Stomach smooth muscle (tissue), 2 donors: ENCODE results near the gene CPLX4.

Experiments used
- H3K27ac ChIP-seq: one replicate; pipeline ENCODE4 v1.7.0; 2013; ENCODE audit warnings: mild to moderate bottlenecking, low read length, inconsistent platforms
- H3K27me3 ChIP-seq, 2 donors: one replicate each; pipeline ENCODE4 v1.7.0; 2013; ENCODE audit warnings: low read length in 2 of 2; ENCODE audit not compliant: insufficient read depth in 2 of 2, control insufficient read depth in 1 of 2
- H3K36me3 ChIP-seq, 2 donors: one replicate each; pipeline ENCODE4 v1.7.0; 2013; ENCODE audit warnings: low read length in 2 of 2; ENCODE audit not compliant: control insufficient read depth in 2 of 2, insufficient read depth in 2 of 2
- H3K4me1 ChIP-seq: one replicate; pipeline ENCODE4 v1.7.0; 2013; ENCODE audit warnings: low read length; ENCODE audit not compliant: control insufficient read depth, insufficient read depth
- H3K4me3 ChIP-seq, 2 donors: one replicate each; pipeline ENCODE4 v1.7.0; 2013; ENCODE audit warnings: low read length in 2 of 2
- H3K9ac ChIP-seq, 2 donors: one replicate each; pipeline ENCODE4 v1.7.0; 2013; ENCODE audit warnings: low read length in 2 of 2, mild to moderate bottlenecking in 1 of 2
- H3K9me3 ChIP-seq, 2 donors: one replicate each; pipeline ENCODE4 v1.7.0; 2013; ENCODE audit warnings: low read length in 2 of 2; ENCODE audit not compliant: control insufficient read depth in 2 of 2
- donor health status: healthy.
- donor health status: Pancreatic carcinoma.

CPLX4 gene

DNA sequence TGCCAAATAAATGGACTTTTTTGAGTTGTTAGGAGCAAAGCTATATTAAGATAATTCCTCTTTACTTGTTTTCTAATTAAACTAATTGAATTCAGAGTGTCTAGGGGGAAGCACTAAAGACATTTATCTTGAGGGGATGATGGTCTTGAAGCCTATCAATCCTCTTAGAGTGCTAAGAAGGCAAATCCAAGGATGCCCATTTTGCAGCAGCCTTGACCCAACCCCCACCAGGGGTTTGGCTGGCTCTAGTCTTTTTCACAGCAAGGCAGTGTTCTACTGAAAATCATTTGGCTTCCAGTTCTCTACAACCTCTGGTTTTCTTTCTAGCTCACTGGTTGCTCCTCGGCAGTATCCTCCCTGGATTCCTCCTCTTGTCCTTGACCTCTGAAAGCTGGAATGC, 38.7 kb downstream of the CPLX4 start:
- no peaks in the 10 kb centered on the region for H3K36me3 ChIP-seq
- H3K9me3 ChIP-seq: no peaks in the 10 kb centered on the region
- H3K4me1 ChIP-seq: no peaks in the 10 kb centered on the region
- H3K9ac ChIP-seq: no peak overlapping the region
- no peak overlapping the region for H3K4me3 ChIP-seq
- H3K27me3 ChIP-seq: peaks cover 19 to 20% of the 10 kb centered on the region in 2 donors
- H3K27ac ChIP-seq: no peak overlapping the region

DNA sequence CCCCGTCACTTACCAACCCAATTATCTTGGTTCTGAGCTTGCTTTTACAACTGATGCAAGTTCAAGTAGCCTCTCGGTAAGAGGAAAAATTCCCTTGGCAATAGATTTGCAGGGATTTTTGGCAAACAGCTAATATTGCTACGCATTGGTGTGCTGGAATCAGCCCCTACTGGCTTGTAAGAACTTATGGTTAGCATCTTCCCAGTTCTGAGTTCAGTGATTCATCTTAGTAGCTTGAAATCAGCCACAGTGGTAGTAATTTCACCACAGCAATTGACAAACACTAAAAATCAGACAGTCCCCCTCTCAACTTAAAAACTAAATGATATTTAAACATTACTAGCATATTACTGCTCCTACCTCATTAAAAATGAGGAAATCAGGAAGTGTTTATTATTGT, 39.3 kb downstream of the CPLX4 start:
- no peaks in the 10 kb centered on the region for H3K36me3 ChIP-seq
- no peaks in the 10 kb centered on the region for H3K4me1 ChIP-seq
- H3K9me3 ChIP-seq: no peaks in the 10 kb centered on the region
- no peak overlapping the region for H3K4me3 ChIP-seq
- no peak overlapping the region for H3K27ac ChIP-seq
- peaks cover 22 to 26% of the 10 kb centered on the region in 2 donors for H3K27me3 ChIP-seq
- no peak overlapping the region for H3K9ac ChIP-seq

DNA sequence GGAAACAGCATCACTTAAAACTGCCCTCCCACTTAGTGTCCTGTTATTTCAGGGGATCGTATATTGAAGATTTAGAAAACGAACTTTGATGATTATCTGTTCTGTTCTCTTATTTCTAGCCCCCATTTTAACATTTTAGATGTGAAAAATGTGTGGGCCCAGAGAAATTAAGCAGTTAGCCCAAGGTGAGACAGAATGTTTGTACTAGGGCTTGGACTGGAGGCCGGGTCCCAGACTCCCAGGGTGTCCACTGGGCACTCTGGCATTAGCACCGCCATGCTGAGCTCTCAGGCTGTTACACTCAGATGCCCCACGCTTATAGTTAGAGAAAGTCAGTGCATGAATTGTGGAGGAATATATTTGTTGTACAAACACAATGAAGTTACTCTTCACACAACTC, 39.7 kb downstream of the CPLX4 start:
- Histone ChIP-seq H3K36me3 (no peaks in the 10 kb centered on the region), H3K4me1 (no peaks in the 10 kb centered on the region), H3K27ac (no peak overlapping the region), H3K27me3 (peaks cover 26 to 30% of the 10 kb centered on the region in 2 donors), H3K9ac (no peak overlapping the region), H3K4me3 (no peak overlapping the region), H3K9me3 (no peaks in the 10 kb centered on the region)

DNA sequence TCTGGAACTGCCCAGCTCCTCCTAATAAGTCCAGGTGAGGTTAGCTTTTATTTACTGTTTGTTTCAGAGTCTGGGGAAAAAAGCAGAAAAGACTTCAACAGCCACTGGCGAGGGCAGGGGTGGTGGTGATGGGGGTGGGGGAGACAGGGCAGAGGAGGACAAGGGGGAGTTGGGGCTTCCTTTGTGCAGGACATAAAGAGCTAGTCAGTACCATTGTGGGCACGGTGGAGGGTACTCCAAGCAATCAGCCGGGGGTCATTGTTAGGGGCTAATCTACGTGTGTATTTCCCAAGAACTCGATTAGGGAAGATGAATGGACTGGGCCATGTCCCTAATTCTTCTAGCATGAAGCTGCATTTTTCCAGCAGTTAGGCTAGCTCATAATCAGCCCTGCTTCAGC, 42.4 kb downstream of the CPLX4 start:
- no peak overlapping the region for H3K4me3 ChIP-seq
- H3K27ac ChIP-seq: no peak overlapping the region
- no peaks in the 10 kb centered on the region for H3K36me3 ChIP-seq
- H3K27me3 ChIP-seq: peaks cover 45 to 54% of the 10 kb centered on the region in 2 donors
- peaks cover 6% of the 10 kb centered on the region for H3K4me1 ChIP-seq
- no peak overlapping the region for H3K9ac ChIP-seq
- no peaks in the 10 kb centered on the region for H3K9me3 ChIP-seq

DNA sequence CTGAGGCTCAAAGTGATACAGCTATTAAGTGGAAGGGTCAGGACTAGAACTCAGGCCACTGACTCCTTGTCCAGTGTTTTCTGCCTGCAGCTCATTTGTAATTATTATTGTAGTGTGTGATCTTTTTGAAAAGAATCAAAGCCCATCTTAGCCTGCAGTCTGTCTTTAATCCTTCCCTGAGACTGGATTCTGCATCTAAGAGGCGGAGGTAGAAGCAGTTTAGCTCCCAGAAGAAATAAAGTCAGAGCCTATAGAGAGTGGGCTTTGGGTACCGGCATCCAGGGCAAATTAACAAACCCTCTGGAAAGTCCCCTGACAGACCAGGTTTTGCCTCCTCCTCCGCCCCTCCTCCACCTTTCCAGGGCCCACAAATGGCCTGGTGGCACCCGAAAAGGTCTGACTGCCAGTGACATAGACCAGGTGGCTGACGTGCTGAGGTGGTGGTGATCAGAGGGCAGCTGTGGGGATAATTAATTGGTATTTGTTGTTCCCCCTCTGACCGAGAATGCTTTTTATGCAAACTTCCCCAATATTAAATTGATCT, 43.0 kb downstream of the CPLX4 start:
- Histone ChIP-seq H3K36me3 (no peaks in the 10 kb centered on the region), H3K27ac (no peak overlapping the region), H3K9me3 (no peaks in the 10 kb centered on the region), H3K4me3 (no peak overlapping the region), H3K27me3 (peaks cover 51 to 60% of the 10 kb centered on the region in 2 donors), H3K9ac (no peak overlapping the region), H3K4me1 (peaks cover 6% of the 10 kb centered on the region)

DNA sequence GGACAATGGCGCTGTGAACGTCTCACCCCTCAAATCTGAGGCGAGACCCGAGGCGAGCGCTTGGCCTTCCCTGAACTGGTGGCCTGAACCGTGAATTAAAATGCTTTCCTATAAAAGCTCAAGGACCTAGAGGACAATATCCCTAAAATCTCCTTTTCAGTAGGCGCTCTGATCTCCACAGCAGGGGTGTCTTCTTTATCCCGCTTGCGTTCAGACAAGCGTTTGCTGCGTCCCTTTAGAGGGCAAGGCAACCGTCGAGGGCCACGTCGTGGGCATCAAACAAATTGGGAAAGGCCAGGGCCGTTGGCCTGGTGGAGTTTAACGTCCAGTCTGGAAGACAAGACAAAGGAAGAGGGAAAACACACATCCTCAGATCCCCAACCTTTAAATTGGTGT, 43.9 kb downstream of the CPLX4 start:
- H3K9me3 ChIP-seq: no peaks in the 10 kb centered on the region
- peaks cover 55 to 63% of the 10 kb centered on the region in 2 donors for H3K27me3 ChIP-seq
- no peaks in the 10 kb centered on the region for H3K36me3 ChIP-seq
- H3K4me1 ChIP-seq: peaks cover 6% of the 10 kb centered on the region
- no peak overlapping the region for H3K9ac ChIP-seq
- no peak overlapping the region for H3K4me3 ChIP-seq
- no peak overlapping the region for H3K27ac ChIP-seq

DNA sequence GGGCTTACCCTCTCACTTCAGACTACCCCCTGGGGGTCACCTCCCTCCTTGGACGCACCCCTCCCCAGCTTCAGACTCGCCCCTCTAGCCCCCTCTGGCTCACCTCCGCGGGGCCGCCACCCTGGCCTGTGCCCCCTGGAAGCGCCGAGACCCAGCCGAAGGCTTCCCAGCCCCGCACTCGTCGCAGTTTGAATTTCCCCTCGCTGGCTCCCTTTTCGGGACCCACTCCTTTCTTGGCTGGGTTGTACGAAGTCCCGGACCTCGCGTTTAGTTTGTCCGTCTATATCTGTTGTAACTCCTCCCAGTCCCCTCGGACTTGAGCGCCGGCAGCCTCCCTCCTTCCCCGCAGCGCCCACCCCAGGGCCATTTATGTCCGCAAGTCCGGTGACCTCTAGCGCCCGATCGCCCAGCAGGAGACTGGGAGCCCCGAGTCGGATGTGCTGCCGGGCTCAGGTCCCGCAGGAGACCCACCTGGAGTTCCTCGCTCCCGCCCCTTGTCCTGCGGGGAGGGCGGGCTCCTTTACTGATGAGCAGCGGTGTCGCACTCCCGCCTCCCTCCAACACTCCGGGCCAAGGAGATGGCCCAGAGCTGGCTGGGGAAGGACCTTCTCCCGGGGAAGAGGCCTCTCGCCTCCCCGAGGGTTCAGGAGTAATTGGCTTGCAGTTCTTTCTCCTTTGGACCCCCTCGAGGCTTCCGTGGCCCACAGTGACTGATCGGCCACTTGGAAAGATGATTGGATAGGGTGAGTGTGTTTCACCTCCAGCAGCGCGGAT, 44.5 kb downstream of the CPLX4 start:
- H3K9ac ChIP-seq: no peak overlapping the region
- no peak overlapping the region for H3K27ac ChIP-seq
- H3K9me3 ChIP-seq: no peaks in the 10 kb centered on the region
- peaks cover 6% of the 10 kb centered on the region for H3K4me1 ChIP-seq
- no peak overlapping the region for H3K4me3 ChIP-seq
- H3K36me3 ChIP-seq: no peaks in the 10 kb centered on the region
- peaks cover 55 to 64% of the 10 kb centered on the region in 2 donors for H3K27me3 ChIP-seq

DNA sequence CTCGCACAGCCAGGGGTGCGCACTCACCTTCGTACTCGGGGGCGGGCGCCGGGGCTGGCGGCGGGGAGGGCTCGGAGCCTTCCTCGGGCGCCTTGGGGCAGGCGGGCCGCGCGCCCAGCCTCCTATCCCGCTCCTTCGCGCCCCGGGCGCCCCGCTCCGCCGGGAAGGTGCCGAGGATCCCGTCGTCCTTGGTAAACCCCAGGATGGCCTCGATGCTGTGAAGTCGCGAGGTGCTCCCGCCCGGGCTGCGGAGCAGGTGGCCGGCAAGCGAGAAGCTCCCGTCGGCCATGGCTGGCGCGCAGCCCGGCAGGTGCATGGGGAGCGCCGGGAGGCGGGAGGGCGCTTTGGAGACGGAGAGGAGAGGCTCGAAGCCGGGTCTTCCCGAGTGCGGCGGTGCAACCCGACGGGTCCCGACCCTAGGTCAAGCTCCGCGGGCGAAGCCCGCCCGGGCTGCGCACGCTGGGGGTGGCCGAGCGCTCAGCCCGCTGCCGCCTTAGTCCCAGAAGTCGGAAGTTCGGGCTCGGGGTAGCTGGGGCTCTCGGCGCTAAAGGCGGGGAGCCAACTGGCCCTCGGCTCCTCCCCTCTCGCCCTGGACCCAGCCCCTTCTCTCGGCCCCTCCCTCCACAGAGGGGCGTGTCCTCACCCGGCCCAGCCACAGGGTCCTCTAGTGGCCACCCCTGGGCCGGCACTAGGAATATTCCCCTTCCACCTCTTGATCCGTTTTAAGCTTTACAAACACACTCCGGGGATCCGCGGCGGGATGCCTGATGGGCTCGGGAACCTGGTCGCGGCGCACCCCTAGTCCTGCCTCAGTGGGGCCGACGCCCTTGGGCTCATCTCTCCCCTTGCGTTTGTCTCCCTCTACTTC, 45.3 kb downstream of the CPLX4 start, which contains the start of gene RAX:
TSS of gene RAX (minus strand) at position 564 of the 868 bp plus-strand sequence. CDS start at position 316, 248 bp downstream.
- Histone ChIP-seq H3K4me1 (peaks cover 12% of the 10 kb centered on the region), H3K4me3 (peak within 1 kb of the TSS; percentile 49 to 62), H3K9me3 (no peaks in the 10 kb centered on the region), H3K36me3 (no peaks in the 10 kb centered on the region), H3K27me3 (peaks cover 61 to 69% of the 10 kb centered on the region in 2 donors), H3K9ac (no peak within 1 kb of the TSS), H3K27ac (no peak within 1 kb of the TSS)

DNA sequence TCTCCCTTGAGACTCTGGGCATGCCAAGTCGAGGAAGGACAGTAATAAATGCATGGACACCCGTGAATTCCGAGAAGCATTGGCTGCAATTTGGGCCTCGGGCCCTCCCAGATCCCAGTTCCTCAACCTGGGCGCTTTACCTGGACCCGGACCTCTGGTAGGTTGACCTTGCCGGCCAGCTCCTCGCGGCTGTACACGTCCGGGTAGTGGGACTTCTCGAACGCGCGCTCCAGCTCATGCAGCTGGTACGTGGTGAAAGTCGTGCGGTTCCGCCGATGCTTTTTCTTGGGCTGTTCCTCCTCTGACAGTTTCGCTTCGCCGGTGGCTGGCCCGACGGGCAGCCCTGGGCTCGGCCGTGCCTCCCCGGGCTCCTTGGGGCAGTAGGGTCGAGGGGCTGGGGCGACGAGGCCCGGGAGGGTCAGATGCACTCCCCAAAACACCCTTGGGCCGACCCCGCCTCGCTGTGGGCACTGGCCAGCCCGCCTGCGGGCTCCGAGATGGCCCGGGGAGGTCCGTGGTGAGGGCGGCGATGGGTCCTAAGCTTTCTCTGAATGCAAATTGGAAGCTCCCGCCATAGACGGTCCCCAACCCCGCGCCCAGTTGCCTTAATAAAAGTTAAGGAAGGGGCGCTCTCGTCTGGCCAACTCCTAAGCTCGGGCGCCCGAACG, 46.1 kb downstream of the CPLX4 start:
- H3K36me3 ChIP-seq: no peaks in the 10 kb centered on the region
- H3K27me3 ChIP-seq: peaks cover 63 to 77% of the 10 kb centered on the region in 2 donors
- no peak overlapping the region for H3K27ac ChIP-seq
- peak overlapping the region; percentile 49 to 62 for H3K4me3 ChIP-seq
- no peak overlapping the region for H3K9ac ChIP-seq
- no peaks in the 10 kb centered on the region for H3K9me3 ChIP-seq
- peaks cover 12% of the 10 kb centered on the region for H3K4me1 ChIP-seq

DNA sequence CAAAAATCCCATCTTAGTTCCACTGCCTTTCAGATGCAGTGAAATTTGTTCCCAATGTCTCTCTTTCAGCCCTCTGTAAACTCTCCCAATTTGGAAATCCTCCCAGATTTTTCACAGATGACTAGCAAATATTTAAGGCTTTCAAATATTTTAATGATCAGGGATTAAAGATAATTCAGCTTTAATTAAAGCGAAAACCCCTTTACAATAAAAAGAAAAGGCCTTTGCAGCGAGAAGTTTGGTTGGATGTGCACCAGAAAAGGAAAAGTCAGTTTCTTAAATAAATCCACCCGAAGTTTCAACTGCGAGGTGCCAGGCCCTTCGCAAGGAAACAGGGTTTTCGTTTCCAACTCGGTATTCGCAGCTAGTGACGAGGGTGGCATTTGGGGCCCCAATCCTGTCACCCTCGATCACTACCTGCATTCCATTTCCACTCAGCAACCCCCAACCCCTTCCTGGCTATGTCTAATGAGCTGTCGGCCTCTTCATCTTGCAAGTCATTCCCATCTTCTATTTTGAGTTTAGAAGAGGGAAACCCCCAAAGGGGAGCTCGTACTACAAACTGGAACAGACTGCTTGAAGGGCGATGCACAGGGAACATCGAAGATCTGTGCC, 46.7 kb downstream of the CPLX4 start:
- H3K4me3 ChIP-seq: peak overlapping the region; percentile 49 to 62
- H3K36me3 ChIP-seq: no peaks in the 10 kb centered on the region
- H3K27ac ChIP-seq: no peak overlapping the region
- no peaks in the 10 kb centered on the region for H3K9me3 ChIP-seq
- no peak overlapping the region for H3K9ac ChIP-seq
- peaks cover 12% of the 10 kb centered on the region for H3K4me1 ChIP-seq
- peaks cover 64 to 79% of the 10 kb centered on the region in 2 donors for H3K27me3 ChIP-seq
